GM19452 (cell line): ENCODE data around the gene ARHGEF17.

Source experiments
- ATAC-seq: cut with Tn5 transposase; IDR thresholded peaks from one replicate; pipeline ENCODE4 v1.9.1; 2021; ENCODE audit not compliant: unreplicated experiment

The ARHGEF17 gene

GRCh38 chr11:73348838-73349237 is 40.8 kb downstream of the ARHGEF17 start:
- ATAC-seq: no peak

DNA sequence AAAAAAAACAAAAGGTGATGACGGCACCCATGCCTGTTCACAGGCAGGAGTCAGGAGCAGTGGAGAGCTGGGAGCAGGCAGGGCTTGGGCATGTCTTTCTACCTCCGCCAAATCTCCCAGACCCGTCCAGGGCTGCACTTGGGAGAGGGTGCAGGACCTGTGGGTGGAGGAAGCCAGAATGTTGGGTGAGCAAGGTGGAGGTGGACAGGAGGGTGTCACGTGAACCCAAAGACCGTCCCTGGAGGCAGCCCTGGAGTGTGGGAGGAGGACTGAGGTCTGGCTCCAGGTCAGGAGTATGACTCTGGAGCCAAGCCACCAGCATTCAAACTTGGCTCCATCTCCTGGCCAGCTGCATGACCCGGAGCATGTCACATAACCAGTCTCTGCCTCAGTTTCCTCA is 41.6 kb downstream of the ARHGEF17 start:
- no peak for ATAC-seq

GRCh38 chr11:73350908-73351636 is 43.0 kb downstream of the ARHGEF17 start:
- no peak for ATAC-seq

- no peak for ATAC-seq
Measured at GRCh38 chr11:73353422-73353821, 45.3 kb downstream of the ARHGEF17 start.

- no peak for ATAC-seq
Measured at GRCh38 chr11:73355109-73355508, 47.0 kb downstream of the ARHGEF17 start.

GRCh38 chr11:73356979-73357860 is 49.1 kb downstream of the ARHGEF17 start:
- no peak for ATAC-seq

DNA sequence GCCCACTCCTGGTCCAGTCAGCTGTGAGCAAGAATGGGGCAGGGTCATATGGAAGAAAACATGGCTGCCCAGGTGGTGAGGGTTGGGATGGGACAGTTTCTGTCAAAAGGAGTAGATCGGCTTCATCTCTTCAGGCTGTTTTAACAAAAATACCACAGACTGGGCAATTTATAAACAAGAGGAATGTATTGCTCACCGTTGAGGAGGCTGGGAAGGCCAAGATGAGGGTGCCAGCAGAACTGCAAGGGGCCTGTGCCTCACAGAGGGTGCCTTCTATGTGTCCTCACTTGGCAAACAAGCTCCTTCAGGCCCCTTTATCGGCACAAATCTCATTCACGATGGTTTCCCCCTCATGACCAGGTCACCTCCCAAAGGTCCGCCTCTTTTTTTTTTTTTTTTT is 50.0 kb downstream of the ARHGEF17 start:
- ATAC-seq: no peak

DNA sequence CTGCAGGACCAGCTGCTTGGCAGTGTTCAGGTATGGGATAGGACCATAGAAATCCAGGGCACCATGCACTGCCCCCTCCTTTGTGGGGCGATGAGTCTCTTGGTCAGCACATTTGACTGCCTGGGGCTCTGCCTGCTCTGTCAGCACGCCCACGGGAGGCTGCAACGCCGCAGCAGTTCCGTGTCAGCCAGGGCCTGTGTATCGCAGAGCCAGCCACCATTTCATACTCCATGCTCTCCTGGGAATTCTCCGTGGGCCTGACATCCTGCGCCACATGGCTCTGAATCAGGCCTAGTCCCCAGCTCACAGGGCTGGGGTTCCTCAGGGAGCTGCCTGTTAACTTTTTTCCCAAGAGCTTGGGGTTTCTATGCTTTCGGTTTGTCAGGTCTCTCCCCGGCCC is 51.3 kb downstream of the ARHGEF17 start:
- no peak for ATAC-seq

DNA sequence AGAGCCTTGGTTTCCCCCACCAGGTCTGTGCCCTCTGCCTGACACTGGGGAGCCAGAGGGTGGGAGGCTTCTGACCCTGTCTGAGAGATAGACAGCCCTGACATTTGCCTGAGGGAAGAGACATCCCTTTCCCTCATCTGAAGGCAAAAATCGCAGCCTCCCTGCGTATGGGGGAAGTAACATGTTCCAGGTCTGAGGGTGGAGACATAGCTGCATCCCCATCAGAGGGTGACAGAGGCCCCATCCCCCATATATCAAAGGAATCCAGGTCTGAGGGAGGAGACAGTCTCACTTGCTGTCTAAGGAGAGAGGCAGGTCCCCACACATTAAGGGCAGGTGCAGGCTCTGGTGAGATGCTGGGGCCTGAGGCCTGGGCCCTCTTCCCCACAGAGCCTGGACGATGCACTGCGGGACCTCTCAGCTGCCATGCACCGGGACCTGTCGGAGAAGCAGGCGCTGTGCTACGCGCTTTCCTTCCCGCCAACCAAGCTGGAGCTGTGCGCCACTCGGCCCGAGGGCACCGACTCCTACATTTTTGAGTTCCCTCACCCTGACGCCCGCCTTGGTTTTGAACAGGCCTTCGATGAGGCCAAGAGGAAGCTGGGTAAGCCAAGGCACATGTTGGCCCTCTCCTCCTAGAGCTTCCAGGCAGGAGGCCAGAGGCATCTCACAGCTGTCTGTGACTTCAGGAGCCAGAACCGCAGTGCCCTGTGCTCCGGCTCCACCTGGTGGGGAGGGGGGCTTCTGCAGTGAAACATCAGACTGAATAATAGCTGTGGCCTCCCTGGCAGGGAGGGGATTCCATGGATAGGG is 52.1 kb downstream of the ARHGEF17 start:
- no peak for ATAC-seq

- ATAC-seq: no peak
Measured at GRCh38 chr11:73360743-73361369, 52.8 kb downstream of the ARHGEF17 start.

DNA sequence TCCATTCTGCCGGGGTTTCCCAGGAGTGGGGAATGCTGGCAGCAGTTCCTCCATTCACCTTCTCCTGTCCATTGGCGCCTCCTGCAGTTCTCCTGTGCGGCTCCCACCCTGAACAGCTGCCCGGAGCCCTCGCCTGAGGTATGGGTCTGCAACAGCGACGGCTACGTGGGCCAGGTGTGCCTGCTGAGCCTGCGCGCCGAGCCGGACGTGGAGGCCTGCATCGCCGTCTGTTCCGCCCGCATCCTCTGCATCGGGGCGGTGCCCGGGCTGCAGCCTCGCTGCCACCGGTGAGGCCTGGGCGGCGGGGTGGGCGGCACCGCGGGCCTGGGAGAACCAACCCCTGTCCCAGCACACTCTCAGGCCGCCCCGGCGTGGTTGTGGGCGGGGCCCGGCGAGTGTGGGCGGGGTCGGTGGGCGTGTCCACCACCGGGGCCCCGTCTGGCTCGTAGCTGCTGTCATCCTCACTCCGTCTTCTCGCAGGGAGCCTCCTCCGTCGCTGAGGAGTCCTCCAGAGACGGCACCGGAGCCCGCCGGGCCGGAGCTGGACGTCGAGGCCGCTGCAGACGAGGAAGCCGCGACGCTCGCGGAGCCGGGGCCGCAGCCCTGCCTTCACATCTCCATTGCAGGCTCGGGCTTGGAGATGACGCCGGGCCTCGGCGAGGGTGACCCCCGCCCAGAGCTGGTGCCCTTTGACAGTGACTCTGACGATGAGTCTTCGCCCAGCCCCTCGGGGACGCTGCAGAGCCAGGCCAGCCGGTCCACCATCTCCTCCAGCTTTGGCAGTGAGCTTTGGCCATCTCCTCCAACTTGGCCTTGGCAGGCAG is 54.1 kb downstream of the ARHGEF17 start:
- no peak for ATAC-seq

DNA sequence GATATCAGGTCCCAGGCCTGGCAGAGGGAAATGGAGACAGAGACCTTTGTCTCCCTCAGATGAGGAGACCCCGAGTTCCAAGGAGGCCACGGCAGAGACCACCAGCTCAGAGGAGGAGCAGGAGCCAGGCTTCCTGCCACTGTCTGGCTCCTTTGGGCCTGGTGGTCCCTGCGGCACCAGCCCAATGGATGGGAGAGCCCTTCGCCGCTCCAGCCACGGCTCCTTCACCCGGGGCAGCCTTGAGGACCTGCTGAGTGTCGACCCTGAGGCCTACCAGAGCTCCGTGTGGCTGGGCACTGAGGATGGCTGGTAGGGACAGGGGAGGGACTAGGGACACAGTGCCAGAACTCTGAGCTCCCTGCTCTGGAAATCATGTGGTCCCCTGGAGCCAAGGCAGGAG is 55.1 kb downstream of the ARHGEF17 start:
- ATAC-seq: no peak

DNA sequence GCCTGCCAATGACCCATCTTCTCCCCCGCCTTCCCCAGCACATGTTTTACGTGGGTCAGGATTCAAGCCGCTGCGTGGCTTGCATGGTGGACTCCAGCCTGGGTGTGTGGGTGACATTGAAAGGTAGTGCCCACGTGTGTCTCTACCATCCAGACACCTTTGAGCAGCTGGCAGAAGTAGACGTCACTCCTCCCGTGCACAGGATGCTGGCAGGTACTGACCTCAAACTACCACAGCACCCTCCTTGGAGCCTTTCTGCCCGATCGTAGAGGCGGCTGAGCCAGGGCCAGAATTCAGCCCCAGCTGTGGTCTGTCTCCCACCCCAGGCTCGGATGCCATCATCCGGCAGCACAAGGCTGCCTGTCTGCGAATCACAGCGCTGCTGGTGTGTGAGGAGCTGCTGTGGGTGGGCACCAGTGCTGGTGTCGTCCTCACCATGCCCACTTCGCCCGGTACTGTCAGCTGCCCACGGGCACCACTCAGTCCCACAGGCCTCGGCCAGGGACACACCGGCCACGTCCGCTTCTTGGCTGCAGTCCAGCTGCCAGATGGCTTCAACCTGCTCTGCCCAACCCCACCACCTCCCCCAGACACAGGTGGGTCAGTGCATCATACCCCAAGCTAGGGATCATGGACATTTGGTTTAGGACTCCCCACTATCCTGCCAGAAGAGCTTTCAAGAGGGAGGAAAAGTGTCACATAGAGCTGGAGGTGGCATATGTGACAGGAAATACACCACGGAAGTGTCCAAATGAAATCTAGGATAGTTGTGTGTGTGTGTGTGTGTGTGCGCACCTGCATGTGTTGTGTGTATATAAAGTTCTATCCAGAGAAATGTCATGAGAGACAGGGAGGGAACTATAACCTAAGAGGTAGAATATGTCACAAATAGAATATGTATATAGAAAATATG is 57.5 kb downstream of the ARHGEF17 start:
- no peak for ATAC-seq

DNA sequence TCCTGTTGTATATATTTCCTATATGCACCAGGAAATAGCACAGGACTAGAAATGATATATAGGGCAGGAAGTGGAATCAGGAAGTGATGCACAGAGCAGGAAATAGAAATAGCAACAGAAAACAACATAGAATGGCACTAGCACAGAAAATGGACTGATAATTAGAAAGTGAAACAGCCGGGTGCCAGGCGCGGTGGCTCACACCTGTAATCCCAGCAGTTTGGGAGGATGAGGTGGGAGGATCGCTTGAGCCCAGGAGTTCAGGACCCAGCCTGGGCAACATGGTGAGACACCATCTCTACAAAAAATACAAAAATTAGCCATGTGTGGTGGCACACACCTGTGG is 58.2 kb downstream of the ARHGEF17 start:
- ATAC-seq: no peak

- ATAC-seq: no peak
Measured at GRCh38 chr11:73366953-73367352, 58.9 kb downstream of the ARHGEF17 start.

- no peak for ATAC-seq
Measured at GRCh38 chr11:73367482-73368024, 59.5 kb downstream of the ARHGEF17 start.

GRCh38 chr11:73372375-73372993 is 64.4 kb downstream of the ARHGEF17 start:
- no peak for ATAC-seq

DNA sequence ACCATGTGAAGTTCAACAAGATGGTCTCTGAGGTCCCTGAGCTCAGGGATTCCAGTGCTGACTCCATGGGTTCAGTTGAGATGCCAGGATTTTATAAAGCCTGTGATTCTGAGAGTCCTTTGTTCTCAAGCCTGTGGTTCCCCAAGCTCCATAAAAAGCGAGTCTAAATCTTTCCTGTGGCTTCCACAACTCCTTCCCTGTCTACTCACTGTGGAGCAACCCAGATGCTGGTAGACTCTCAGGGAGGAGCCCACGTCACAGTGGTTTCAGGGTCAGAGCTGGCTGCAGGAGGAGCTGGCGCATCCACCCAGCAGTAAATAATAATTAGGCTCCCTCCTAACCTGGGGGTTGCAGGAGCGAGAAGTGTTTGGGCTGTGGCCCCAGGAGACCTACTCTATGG is 66.1 kb downstream of the ARHGEF17 start:
- ATAC-seq: no peak

- ATAC-seq: peak; percentile 1
Measured at GRCh38 chr11:73375830-73376159, 67.7 kb downstream of the ARHGEF17 start.
